AG09319 (cell line): Measurements from ENCODE around the gene TCIRG1.

Source experiments
- DNase-seq: peaks from one replicate; pipeline ENCODE4 v3.0.0-alpha.2; 2010; ENCODE audit warnings: low read depth; ENCODE audit errors: extremely low read depth
- CTCF ChIP-seq: IDR thresholded peaks from 2 replicates; pipeline ENCODE4 v1.5.1; 2011; ENCODE audit warnings: low read depth, mild to moderate bottlenecking, inconsistent platforms, low read length, moderate library complexity

Gene TCIRG1

DNA sequence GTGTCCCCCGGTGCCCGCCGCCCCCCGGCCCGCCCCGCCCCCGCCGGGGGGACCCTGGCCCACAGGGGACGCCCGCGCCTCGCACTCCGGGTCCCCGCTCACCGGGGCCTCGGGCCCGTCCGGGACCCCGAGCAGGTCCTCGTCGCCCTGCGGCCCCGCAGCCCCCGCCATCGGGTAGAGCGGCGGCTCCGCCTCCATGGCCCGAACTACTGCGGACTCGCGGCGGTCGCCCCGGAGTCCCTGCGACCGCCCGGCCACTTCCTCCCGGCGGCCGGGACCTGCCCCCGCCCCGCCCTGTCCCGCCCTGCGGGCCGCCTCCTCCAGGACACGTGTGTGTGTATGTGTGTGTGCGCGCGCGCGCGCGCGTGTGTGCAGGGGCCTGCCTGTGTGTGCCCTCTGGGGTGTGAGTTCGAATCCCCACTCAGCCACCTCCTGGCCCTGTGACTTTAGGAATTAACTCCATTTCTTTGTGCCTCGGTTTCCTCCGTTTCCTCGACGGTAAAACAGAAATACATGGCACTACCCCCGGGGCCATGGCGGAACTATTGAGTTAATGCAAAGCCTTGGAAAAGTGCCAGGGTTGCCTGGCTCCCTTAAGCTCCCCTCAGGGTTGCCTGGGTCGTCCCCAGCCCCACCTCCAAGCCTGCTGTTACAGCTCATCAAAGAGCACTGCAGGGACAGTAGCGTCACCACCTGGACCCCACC, 34.8 kb upstream of the TCIRG1 start, which contains the start of gene UNC93B1:
TSS of gene UNC93B1 (minus strand) at position 252 of the 705 bp plus-strand sequence. CDS start at position 198, 54 bp downstream.
- peak; percentile 57 for DNase-seq
- TF ChIP-seq CTCF, result no peak

DNA sequence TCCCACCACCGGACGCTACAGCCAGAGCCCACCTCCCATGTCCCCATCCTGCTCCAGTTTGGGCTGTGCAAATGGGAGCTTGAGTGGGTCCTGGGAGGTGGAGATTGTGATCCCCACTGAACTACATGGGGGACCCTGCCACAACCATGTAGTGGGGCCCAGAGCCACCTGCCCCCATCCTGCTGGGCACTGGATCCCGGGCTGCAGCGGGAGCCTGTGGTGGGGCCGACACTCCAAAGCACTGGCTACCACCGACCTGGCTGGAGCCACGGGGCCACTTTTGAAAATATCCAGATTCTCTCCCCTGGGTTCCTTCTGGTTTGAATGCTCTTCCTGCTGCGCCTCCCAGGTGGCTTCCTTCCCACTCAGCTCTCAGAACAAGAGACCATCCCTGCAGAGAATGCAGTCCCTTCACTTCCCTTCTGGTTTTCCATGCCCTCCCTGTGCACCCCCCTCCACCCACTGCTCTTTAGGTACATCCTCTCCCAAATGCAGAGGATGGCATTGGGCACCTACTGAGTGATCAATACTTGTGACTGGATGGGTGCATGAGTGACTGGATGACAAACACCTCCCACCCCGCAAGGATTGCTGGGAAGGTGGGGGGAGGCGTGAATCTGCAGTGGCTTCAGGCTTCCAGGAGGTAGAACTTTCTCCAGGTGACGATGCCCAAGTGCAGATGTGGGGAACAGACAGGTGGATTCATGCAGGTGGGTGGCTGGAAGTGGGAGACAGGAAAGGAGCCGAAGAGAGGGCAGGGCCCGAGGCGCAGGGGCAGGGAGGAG, 34.1 kb upstream of the TCIRG1 start:
- DNase-seq, result no peak
- TF ChIP-seq CTCF, result no peak

GRCh38 chr11:68006606-68007166, 32.1 kb upstream of the TCIRG1 start:
- no peak for DNase-seq
- no peak for TF ChIP-seq CTCF

DNA sequence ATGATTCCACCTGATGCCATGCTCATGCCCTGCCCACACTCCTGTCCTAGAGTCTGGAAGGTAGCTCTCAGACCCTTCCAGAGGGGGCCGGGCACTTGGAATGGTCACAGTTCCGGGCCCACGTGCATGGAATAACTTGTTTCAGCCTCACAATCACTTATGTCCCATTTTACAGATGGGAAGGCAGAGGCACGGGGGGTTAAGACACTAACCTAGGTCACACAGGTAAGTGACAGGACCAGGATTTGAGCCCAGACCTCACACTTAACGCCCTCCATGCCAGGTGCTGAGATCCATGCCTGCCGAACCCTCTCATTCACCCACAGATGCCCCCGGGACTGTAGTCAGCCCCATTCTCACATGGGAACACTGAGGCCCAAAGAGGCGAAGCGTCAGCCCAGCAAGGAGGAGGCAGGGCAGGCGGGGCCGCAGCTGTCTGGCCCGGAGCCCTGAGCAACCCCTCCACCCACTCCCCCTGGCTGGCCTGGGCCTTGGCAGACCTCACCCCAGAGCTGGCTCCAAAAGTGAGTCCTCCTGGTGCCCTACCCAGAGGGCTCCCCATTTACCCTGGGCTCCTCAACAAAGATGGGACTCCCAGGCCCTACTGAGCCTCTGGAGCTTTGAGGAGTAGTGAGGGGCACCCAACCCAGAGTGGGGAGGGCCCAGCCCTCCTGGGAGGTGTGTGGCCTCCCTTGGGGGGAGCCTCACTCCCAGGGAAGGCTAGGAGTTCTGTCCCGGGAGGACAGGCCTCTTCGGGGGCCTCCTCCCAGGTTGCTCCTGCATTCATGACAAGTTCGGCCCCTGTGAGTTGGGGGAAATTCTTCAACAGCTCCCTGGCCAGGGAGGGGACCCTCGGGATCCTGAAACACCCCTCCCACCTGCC, 31.1 kb upstream of the TCIRG1 start:
- no peak for TF ChIP-seq CTCF
- DNase-seq, result no peak

DNA sequence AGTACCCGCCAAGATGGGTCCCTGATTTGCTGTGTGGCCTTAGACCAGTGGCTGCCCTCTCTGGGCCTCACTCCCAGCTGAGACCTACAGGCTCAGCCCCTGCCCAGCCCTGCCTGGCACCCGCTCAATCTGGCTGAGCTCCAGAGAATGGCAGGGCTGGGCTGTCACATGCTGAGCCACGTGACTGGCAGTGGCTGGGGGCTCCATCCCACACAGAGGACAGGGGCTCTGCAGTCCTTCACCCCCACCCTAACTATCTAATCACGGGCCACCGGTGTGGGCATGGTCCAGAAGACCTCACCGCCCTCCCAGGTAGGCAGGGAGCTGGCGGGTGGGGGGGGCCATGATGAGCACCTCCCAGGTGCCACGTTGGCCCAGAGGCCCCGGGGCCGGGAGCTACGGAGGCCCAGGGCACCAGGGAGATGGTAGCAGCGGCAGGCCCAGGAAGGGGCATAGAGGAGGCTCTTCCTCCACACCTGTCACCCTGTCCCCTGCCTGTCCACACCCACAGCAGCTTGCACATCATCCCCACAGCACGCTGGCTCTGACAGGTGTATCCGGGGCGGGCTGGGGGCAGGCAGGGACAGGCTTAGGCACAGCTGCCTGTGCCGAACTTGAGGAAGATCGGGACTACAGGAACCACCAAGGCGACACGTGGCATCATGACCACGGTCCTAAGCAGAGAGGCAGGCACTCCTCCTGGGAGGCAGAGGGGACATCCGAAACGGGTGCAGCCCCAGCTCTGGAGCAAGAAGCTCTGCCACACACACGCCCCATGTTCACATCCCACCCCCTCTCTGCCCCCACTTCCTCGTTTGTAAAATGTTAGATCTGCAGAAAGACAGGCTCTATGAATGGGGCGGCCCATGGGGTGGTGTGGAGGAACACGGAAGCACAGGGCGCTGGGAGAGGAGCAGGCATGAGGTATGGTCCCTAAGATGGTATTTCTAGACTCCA, 30.2 kb upstream of the TCIRG1 start:
- no peak for TF ChIP-seq CTCF

DNA sequence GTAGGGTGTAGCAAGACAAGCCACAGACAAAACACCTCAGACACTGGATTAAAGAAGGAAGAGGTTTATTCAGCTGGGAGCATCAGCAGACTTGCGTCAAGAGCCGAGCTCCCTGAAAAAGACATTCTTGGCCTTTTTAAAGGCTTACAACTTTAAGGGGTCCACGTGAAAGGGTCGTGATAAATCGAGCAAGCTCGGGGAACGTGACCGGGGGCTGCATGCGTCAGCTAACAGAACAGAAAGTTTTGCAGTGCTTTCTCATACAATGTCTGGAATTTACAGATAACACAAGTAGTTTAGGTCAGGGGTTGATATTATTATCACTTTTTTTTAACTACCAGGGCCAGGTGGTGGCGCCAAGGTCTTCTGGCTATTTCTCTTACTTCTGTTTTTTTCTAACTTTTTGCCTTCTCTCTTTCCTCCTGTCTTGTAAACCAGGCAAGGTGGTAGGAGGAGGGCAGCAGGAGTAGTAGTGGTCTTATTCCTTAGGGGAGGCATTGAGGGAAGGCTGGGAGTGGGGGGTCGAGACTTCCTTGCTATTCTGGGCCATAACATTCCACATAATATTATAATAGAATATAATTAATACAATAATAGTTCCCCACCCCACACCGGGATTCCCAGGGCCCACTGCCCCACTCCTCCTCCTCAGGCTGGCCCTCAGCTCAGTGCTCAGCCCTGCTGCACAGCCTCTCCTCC, 29.3 kb upstream of the TCIRG1 start:
- peak; percentile 35 for TF ChIP-seq CTCF
- no peak for DNase-seq

More for the DNA sequence above, 30.2 kb upstream of the TCIRG1 start:
- no peak for DNase-seq
